ENCODE measurements around the gene HOOK2. TPM values are rescaled to one million over a fixed set of nuclear protein-coding genes. Genes with fewer than 3 reads are reported as not detected.

Gene HOOK2
- total and polyA plus RNA-seq, 9 of the 15 experiments (the other 6 are each of a cell fraction or from before 2014, with no cell fraction given): 1.3 to 17.2 (median 9.9) TPM

DNA sequence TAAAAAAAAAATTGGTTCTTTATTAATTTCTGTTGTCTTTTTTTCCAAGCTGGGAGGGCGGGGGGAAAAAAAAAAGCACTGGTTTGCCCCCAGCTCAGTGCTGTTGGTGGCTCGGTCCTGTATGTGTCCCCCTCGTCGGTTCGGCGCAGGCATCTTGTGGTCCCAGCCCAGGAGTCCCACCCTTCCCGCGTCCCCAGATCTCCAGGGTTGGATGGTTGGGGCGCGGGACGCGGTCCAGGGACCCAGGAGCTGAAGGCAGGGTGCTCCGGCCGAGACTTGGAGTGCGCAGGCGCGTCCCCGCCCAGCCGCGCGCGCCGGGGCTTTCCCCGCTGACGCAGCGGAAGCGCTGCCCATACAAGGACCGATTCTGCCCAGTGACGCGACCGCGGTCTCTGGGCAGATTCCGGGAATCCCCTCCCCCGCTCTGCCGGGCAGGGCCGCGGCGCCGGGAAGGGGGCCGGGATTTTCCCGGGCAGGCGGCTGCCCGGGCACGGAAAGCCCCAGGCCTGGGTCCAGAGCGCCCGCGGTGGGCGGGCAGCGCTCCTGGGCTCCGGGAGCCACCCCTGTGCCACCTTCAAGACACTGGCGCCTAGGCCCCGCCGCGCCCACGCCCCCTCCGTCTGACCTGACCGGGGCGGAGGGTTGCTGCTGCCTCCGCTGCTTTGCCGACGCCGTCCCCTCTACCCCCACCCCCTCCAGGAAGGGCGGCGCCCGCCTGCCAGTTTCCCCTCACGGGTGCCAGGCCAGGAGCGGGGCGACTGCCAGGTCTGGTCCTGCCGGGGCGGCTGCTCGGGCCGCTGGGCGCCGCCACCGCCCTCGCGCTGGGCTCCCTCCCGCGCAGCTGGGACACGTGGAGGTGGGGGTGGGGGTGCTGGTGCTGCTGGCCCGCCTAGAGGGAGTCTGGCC lies 18.2 kb upstream of the HOOK2 start (continued):
- 0 out of 2 replicates have a peak, but pooled peaks have one; percentile 8 for TF ChIP-seq SOX6 (IDR thresholded peaks at IDR 0.05)
- TF ChIP-seq U2AF1 (optimal IDR thresholded peaks at IDR 0.05; ENCODE audit: low read depth, low read length): peak; percentile 78
- TF ChIP-seq SMAD1 (IDR thresholded peaks at IDR 0.05; ENCODE audit: low read depth, low read length, partially characterized antibody): no peak
- TF ChIP-seq ELF2 (CRISPR knock-in tag; IDR thresholded peaks at IDR 0.05): peak; percentile 5; the same call in 1 of the 2 replicates
- no peak for TF ChIP-seq MYBL2 (IDR thresholded peaks at IDR 0.05; ENCODE audit: low read depth)
- no peak for TF ChIP-seq MYBL2 (CRISPR knock-in tag; IDR thresholded peaks at IDR 0.05; ENCODE audit: borderline replicate concordance)
- TF ChIP-seq ZBTB43 (CRISPR knock-in tag; IDR thresholded peaks at IDR 0.05): no peak
- no peak for TF ChIP-seq ZNF395 (CRISPR knock-in tag; IDR thresholded peaks at IDR 0.05)
- TF ChIP-seq RFX7 (CRISPR knock-in tag; IDR thresholded peaks at IDR 0.05): no peak
- TF ChIP-seq NR0B1 (IDR thresholded peaks at IDR 0.05; ENCODE audit: partially characterized antibody): no peak
- peak; percentile 74 for TF ChIP-seq MAX (CRISPR knock-in tag; IDR thresholded peaks at IDR 0.05)
- TF ChIP-seq ASH1L (IDR thresholded peaks at IDR 0.05; ENCODE audit: borderline replicate concordance, low read depth, partially characterized antibody): no peak
- no peak for TF ChIP-seq IFI16 (CRISPR knock-in tag; IDR thresholded peaks at IDR 0.05)
- TF ChIP-seq ZNF121 (CRISPR knock-in tag; conservative IDR thresholded peaks at IDR 0.05): no peak
- no peak for TF ChIP-seq SMARCE1 (IDR thresholded peaks at IDR 0.05)
- no peak for TF ChIP-seq NFXL1 (CRISPR knock-in tag; IDR thresholded peaks at IDR 0.05)
- TF ChIP-seq PHB (CRISPR knock-in tag; IDR thresholded peaks at IDR 0.05): no peak; the same call in 1 of the 2 replicates
- TF ChIP-seq ZNF398 (CRISPR knock-in tag; IDR thresholded peaks at IDR 0.05): no peak
- peak; percentile 71 for TF ChIP-seq SAFB (IDR thresholded peaks at IDR 0.05; ENCODE audit: borderline replicate concordance, low read depth, low read length)
- TF ChIP-seq RBBP5 (IDR thresholded peaks at IDR 0.05; ENCODE audit: borderline replicate concordance, insufficient read depth, low read length, poor library complexity, severe bottlenecking): no peak
- no peak for TF ChIP-seq TAL1 (IDR thresholded peaks at IDR 0.05)
- no peak for TF ChIP-seq BHLHE40 (IDR thresholded peaks at IDR 0.05; ENCODE audit: low read length)
- no peak for TF ChIP-seq RHOXF2B (CRISPR knock-in tag; conservative IDR thresholded peaks at IDR 0.05)
